ENCODE measurements around the gene NBEAL2.
"Not testable (repeated sequence)": the region's sequence is repeated elsewhere in the genome, so short reads cannot be mapped to it uniquely, and the experiment has no call there.

NBEAL2 gene

GRCh38 chr3:47016086-47016933 lies 36.8 kb downstream of the NBEAL2 start:
- no peak for DNase-seq

- DNase-seq, result peak; percentile 30
Measured at GRCh38 chr3:47016934-47017435, 37.5 kb downstream of the NBEAL2 start.

GRCh38 chr3:47017504-47018268 lies 38.2 kb downstream of the NBEAL2 start:
- DNase-seq, result no peak

GRCh38 chr3:47018269-47018611 lies 38.8 kb downstream of the NBEAL2 start:
- no peak for DNase-seq

- peak; percentile 28 for DNase-seq
Measured at GRCh38 chr3:47019201-47019600, 39.7 kb downstream of the NBEAL2 start.

GRCh38 chr3:47020311-47020710 lies 40.8 kb downstream of the NBEAL2 start:
- no peak for DNase-seq

GRCh38 chr3:47022641-47023071 lies 43.2 kb downstream of the NBEAL2 start:
- no peak for DNase-seq

- DNase-seq, result no peak
Measured at GRCh38 chr3:47024932-47025331, 45.5 kb downstream of the NBEAL2 start.

GRCh38 chr3:47026432-47026831 lies 47.0 kb downstream of the NBEAL2 start:
- DNase-seq, result not testable (repeated sequence)

GRCh38 chr3:47028146-47028545 lies 48.7 kb downstream of the NBEAL2 start:
- no peak for DNase-seq

- no peak for DNase-seq
Measured at GRCh38 chr3:47028667-47029066, 49.2 kb downstream of the NBEAL2 start.

- not testable (repeated sequence) for DNase-seq
Measured at GRCh38 chr3:47031041-47031440, 51.6 kb downstream of the NBEAL2 start.

- DNase-seq, result no peak
Measured at GRCh38 chr3:47034868-47035489, 55.5 kb downstream of the NBEAL2 start.

- DNase-seq, result no peak
Measured at GRCh38 chr3:47035645-47036044, 56.2 kb downstream of the NBEAL2 start.

GRCh38 chr3:47036145-47036544 lies 56.7 kb downstream of the NBEAL2 start:
- DNase-seq, result no peak

- not testable (repeated sequence) for DNase-seq
Measured at GRCh38 chr3:47037302-47037701, 57.8 kb downstream of the NBEAL2 start.

GRCh38 chr3:47041114-47041513 lies 61.6 kb downstream of the NBEAL2 start:
- DNase-seq, result no peak

GRCh38 chr3:47042231-47042791 lies 62.8 kb downstream of the NBEAL2 start:
- DNase-seq, result no peak

GRCh38 chr3:47047069-47047468 lies 67.6 kb downstream of the NBEAL2 start:
- DNase-seq, result no peak

GRCh38 chr3:47047673-47048072 lies 68.2 kb downstream of the NBEAL2 start:
- DNase-seq, result no peak

- no peak for DNase-seq
Measured at GRCh38 chr3:47054412-47054811, 74.9 kb downstream of the NBEAL2 start.

- no peak for DNase-seq
Measured at GRCh38 chr3:47056705-47057104, 77.2 kb downstream of the NBEAL2 start.

GRCh38 chr3:47057212-47057671 lies 77.8 kb downstream of the NBEAL2 start:
- DNase-seq, result peak; percentile 60
